HG03521 (cell line): ENCODE data around the gene TYSND1.
"Not testable (repeated sequence)": the region's sequence is repeated elsewhere in the genome, so short reads cannot be mapped to it uniquely, and the experiment has no call there.

Experiments used
- ATAC-seq: cut with Tn5 transposase; IDR thresholded peaks from one replicate; pipeline ENCODE4 v1.9.1; 2021; ENCODE audit warnings: mild to moderate bottlenecking, moderate library complexity; ENCODE audit not compliant: unreplicated experiment

Gene TYSND1

GRCh38 chr10:70164163-70164562, 17.7 kb upstream of the TYSND1 start:
- no peak for ATAC-seq

GRCh38 chr10:70163448-70163847, 16.9 kb upstream of the TYSND1 start:
- no peak for ATAC-seq

DNA sequence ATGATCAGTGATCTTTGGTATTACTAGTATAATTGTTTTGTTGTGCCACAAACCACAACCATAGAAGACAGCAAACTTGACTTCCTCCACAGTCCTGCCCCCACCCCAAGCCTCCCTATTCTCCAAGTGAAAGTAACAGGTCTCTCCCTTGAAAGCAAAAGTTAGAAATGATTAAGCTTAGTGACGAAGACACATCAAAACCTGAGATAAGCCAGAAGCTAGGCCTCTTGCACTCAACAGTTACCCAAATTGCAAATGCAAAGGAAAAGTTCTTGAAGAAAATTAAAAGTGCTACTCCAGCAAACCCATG, 16.3 kb upstream of the TYSND1 start:
- ATAC-seq = peak; percentile 51

DNA sequence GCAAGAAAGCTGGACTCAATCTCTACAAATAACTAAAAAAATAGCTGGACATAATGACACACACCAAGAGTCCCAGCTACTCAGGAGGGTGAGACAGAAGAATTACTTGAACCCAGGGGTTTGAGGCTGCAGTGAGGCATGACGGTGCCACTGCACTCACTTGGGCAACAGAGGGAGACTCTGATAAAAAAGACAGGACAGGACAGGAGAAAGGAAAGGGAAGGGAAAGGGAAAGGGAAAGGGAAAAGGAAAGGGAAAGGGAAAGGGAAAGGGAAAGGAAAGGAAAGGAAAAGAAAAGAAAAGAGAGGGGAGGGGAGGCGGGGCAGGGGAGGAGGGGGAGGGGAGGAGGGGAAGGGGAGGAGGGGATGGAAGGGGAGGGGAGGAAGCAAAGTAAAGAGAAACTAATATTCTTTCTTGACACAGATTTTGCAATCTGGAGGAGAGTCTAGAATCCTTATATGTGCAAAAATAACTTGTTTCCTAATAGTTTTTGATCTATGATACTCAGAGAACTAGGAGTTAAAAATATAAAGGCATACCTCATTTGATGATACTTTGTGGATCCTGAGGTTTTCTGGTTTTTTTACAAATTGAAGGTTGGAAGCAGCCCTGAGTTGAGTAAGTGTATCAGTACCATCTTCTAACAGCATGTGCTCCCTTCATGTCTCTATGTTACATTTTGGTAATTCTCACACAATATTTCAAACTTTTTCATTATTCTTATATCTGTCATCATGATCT, 15.8 kb upstream of the TYSND1 start:
- no peak for ATAC-seq

- ATAC-seq = no peak
Measured at GRCh38 chr10:70160798-70161197, 14.3 kb upstream of the TYSND1 start.

DNA sequence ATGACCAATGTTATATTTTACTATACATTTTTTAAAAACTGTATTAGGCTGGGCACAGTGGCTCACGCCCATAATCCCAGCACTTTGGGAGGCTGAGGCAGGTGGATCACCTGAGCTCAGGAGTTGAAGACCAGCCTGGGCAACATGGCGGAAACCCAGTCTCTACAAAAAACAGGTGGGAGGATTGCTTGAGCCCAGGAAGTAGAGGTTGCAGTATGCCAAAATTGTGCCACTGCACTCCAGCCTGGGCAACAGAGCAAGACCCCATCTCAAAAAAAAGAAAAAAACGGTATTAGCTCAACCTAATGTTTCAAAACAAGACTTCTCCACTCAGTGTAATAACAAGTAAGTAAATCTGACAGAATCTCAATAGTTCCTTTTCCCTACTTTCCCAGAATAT, 12.9 kb upstream of the TYSND1 start:
- not testable (repeated sequence) for ATAC-seq

- no peak for ATAC-seq
Measured at GRCh38 chr10:70158113-70158512, 11.6 kb upstream of the TYSND1 start.

DNA sequence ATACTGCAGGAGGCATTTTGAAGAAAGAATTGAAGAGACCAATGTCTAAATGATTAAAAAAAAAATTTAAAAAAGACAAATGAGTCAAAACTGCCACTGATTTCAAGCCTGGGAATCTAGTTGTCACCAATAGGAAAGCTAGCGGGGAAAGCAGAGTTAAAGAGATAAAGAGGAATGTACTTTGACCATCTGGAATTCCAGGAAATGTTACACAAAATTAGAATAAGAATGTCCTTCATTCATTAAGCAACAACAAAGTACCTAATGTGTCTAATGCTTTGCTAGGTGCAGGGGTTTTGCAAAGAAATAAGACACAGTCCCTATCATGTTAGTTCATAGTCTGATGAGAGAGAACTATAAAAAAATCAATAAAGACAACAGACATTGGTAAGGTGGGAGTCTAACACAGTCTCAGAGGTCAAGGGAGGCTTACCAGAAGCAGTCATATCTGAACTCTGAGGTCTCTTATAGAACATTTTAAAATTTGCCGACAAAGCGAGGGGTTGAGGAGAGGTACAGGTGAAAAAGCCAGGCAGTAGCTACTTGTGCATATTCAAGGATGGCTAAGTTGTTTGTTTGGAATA, 8.8 kb upstream of the TYSND1 start:
- no peak for ATAC-seq

DNA sequence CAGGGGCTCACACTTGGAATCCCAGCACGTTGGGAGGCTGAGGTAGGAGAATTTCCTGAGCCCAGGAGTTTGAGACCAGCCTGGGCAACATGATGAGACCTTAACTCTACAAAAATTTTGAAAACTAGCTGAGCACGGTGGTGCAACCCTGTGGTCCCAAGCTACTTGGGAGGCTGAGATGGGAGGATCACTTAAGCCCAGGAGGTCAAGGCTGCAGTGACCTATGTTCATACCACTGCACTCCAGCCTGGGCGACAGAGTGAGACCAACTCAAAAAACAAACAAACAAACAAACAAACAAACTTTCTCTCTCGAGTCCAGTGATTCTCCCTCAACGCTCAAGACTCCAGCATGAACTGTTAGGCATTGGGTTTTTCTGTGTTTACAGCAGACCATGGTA, 2.0 kb upstream of the TYSND1 start:
- ATAC-seq = no peak

DNA sequence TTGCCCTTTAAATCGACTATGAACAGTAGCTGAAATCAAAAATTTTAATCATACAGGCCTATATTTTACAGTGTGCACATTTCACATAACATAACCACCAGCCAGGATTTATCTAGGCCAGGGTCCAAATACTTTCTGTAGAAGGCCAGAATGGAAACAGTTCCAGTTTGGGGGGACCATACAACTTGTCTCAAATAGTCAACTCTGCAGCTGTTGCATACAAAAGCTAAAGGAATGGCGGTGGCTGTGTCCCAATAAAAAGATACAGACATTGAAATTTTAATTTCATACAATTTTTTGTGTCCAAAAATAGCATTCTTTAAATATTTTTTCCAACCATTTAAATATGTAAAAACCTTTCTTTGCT, 742 bp upstream of the TYSND1 start:
- ATAC-seq = no peak

DNA sequence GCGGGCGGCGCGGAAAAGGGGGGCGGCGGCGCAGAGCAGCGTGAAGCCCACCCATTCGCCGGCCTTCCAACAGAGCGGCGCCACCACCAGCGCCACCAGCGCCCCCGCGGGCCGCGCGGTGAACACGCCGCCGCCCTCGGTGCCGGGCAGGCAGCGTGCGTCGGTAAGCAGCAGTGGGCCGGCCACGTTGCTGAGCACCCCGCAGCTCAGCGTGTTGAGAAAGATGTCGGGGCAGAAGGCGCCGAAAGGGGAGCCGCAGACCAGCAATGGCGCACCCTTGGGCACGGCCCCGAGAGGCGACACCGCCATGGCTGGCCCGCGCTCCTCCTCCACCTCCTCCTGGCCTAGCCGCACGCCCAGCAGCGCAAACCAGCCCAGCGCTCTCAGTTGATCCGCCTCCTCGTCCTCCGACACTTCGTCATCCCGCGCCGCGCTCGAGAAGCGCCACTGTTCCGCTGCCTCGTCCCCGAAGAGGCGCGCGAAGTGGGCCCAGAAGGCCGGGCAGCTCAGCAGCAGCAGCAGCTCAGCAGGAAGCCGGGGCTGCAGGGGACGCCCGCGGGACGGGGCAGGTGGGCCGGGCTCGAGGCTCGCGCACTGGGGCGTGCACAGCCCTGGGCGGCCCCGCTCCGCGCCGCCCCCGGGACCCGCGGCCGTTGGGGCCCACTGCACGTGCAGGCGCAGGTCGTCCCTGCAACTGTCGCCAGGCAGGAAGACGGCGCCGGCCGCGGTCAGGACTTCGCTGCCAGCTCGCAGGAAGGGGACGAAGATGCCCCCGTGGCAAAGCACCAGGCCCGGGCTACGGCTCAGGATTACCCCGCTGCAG, 623 bp downstream of the TYSND1 start:
- peak; percentile 45 for ATAC-seq

DNA sequence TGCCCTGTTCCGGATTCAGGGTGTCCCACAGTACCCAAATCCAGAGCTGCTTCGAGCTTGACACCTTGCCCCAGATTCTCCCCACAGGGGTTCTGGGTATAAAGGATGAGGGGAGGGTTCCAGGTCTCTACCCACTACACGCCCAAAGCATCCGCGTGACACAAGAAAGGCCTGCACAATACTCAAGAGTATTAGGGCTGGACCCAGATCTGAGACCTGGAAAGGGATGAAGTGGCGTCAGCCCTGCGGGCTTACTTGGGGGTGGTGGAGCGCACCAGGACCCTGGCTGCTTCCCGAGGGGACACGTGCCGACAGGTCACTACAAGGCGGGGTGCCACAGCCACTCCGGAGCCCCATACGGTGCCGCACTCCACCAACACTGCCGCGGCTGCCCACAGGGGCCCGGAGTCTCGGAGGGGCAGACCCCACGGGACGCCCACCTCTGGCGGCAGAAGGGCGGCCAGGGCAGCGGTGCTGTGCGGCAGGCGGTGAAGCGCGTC, 1.3 kb downstream of the TYSND1 start:
- peak; percentile 12 for ATAC-seq

- ATAC-seq = no peak
Measured at GRCh38 chr10:70144372-70145110, 2.0 kb downstream of the TYSND1 start.

DNA sequence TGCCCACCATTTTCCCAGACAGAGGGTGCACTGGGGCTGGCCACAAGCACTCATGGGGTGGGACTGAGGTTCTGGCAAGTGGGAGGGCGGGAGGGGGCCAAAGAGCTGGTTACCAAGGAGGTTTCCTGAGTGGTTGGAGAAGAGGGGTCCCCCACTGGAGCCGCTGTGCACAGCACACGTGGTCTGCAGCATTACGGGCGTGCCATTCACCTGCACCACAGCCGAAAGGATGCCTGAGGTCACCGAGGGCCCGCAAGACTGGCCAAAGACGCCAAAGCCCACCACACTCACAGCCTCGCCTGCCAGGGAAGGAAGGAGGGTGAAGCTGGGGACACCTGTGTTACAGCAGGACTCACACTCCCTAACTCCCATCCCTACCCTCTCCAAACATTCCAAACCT, 3.9 kb downstream of the TYSND1 start:
- no peak for ATAC-seq

DNA sequence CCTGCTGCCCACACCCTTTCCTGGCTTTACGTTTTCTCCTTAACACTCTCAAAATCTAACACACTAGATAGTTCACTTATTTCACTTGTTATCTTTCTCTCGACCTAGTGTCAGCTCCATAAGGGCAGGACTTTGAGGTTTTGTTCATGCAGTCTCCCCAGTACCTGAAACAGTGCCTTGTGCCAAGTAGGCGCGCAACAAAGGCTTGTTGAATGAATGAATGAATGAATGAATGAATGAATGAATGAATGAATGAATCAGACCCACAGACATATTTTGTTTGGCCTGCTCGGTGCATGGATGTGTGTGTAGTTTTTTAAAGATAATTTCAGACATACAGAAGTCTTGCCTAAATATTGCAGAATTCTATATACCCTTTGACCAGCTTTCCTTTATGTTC, 6.2 kb downstream of the TYSND1 start:
- ATAC-seq = no peak

DNA sequence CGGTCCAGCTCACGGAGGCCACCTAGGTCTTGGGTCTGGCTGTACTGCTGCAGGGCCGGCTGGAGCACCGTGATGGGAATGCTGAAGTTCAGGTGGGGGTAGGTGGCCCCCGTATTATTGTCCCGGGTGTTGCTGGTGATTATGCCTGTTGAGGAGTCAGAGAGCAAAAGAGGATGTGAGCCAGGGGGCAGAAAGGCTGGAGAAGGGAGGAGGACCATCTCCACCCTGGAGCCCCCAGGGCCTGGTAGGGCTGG, 6.6 kb downstream of the TYSND1 start:
- no peak for ATAC-seq

DNA sequence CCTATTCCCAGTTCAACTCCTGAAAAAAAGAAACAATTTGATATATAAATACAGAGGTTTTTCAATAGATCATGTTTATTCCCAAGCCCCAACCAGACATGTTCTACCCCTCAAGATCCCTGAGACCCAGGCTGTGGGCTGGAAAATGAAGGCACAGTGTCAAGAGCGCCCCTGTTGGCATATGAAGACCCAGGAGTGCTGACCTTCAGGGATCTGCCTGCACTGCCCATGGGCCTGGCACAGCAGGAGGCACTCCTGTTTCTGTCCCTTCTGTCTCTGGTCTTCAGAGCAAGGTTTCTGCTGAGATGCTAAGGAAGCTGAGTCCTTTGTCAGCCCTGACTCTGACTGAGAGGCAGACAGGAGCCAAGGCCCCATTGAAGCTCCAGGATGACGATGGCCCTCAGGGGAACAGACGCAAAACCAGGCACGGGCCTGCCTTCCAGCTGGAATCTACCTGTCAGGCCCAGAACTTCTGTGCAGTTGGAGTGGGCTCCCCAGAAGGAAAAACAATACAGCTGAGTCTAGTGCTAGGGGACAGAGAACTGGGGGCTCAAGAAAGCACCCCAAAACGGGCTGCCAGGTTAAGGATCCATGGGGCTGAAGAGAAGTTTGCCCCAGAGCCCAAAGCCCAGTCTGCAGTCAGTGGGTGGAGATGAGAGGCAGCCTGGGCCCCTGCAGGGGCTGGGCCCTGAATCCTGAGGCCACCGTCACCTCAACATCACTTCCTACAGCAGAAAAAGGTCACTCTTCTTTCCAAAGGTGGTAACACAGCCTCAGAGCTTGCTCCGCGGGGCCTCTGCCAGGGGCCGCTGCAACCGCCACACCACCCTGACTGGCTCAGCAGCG, 7.1 kb downstream of the TYSND1 start:
- ATAC-seq = no peak

- no peak for ATAC-seq
Measured at GRCh38 chr10:70137927-70138883, 8.3 kb downstream of the TYSND1 start.

- no peak for ATAC-seq
Measured at GRCh38 chr10:70137135-70137534, 9.4 kb downstream of the TYSND1 start.

DNA sequence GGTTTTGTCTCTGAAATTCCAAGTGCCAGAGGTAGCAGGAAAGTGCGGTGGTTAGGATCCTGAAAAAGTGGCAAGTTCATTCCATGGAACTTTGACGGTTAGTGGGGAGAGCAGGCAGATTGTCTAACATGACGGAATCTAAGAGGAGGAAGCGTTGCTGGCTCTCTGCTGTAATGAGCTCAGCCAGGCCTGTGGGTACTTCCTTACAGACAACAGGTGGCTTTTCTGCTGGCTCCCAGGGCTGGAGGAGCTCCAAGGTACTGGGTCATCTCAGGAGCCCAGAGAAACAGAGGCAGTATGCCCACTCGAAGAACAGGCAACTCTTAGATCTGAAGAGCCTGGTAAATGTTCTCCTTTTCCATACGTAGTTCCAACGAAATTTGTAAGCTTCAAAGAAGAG, 10.8 kb downstream of the TYSND1 start:
- no peak for ATAC-seq
